Raji (cell line): ENCODE measurements around the gene SLC66A2.

Source experiments
- POLR2A ChIP-seq: IDR thresholded peaks from 2 replicates; pipeline ENCODE4 v1.6.1; 2011; ENCODE audit warnings: low read depth, low read length, control low read depth; ENCODE audit not compliant: insufficient read depth

The SLC66A2 gene

GRCh38 chr18:79935925-79936324 lies 15.5 kb downstream of the SLC66A2 start:
- no peak for TF ChIP-seq POLR2A

DNA sequence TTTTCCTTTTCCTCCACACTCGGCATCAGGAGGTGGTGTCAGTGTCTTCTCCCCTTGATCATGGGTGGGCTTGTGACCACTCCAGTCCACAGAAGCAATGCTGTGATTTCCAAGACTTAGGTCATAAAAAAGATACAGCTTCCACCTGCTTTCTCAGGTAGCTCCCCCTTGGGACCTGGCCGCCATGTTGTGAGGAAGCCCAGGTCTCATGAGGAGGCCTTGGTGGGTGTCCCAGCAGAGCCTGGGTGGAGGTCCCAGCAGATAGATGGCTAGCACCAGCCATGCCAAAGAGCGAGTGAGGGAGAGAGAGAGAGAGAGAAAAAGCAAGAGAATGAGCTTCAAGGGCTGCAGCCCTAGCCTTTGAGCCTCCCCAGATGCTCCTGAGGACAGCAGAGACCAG lies 16.0 kb downstream of the SLC66A2 start:
- TF ChIP-seq POLR2A, result no peak

DNA sequence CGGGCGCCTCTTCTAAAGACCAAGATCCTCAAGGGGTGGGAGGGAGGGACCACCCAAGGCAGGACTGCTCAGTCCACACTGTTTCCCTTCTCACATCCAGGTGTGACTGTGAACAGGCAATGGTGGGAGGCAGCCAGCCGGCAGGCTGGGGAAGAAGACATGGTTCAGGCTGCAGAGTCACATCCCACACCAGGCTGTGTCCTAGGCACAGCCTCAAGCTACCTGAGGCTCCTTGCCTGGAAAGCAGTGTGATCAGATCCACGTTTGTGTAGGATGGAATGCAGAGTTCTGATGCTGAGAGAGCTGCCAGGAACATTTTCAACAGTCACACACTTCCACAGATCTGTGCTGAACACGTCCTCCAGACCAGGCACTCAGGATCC lies 16.4 kb downstream of the SLC66A2 start:
- no peak for TF ChIP-seq POLR2A

DNA sequence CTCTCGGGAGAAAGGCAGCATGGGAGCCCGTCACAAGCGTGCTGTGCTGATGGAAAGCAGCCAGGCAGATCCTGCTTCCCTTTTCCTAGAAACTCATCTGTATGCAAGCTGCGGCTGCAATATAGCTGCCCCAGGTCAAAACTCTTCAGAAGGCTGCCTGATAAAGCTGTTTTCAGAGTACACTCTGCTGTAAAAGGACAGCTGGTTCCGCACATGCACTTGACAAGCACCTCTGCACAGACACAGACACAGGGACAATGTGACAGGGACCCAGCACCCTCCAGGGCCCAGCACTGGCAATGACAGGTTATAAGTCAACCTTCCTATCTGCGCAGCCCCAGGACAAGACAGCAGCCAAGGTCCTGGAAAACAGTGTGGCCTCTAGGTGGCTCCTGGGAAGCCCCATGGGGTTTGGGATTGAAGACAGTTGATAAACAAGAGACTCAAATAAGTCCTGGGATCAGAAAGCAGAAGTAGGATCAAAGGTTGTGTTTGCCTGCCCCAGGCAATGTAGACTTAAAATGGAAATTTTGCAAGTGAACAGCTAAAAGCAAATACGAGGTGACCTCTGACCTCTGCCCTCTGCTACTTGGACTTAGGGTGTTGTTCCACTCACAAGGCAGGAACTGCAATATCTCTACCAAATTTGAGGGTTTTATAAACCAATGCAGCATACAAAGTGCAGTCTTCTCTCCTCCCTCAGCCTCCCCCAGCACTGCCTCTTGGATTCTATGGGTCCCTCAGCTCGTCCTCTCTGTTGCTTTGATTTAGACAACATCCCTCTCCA lies 16.9 kb downstream of the SLC66A2 start:
- TF ChIP-seq POLR2A, result no peak

DNA sequence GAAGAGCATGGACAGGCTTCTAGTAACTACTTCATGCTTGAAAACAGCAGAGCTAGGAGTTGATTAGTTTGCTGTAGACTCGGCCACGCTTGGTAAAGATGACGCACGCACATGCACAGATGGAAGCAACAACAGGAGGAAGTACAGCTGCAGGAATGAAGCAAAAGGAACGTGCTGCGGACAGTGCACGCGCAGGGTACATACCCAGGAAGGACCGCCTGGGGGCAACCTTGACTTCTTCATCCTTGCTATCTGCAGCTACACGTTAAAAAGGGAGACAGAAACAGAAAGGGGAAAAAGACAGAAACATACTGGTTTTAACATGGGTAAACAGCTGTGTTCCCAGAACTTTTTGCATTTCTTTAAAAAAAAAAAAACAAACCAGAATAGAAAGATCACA lies 17.7 kb downstream of the SLC66A2 start:
- no peak for TF ChIP-seq POLR2A

DNA sequence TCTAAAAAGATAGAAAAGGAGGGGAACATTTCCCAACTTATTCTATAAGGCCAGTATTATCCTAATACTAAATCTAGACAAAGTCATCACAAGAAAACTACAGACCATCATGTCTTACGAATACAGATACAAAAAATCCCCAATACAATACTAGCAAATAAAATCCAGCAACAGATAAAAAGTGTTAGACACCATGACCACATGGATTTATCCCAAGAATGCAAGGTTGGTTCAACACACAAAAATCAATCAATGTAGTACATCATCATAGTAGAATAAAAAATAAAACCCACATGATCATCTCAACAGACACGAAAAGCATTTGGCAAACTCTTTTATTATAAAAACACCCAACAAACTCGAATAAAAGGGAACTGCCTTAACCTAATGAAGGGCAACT lies 18.5 kb downstream of the SLC66A2 start:
- TF ChIP-seq POLR2A, result no peak

- TF ChIP-seq POLR2A, result no peak
These were observed 20.0 kb downstream of the SLC66A2 start for GRCh38 chr18:79931475-79931874.

DNA sequence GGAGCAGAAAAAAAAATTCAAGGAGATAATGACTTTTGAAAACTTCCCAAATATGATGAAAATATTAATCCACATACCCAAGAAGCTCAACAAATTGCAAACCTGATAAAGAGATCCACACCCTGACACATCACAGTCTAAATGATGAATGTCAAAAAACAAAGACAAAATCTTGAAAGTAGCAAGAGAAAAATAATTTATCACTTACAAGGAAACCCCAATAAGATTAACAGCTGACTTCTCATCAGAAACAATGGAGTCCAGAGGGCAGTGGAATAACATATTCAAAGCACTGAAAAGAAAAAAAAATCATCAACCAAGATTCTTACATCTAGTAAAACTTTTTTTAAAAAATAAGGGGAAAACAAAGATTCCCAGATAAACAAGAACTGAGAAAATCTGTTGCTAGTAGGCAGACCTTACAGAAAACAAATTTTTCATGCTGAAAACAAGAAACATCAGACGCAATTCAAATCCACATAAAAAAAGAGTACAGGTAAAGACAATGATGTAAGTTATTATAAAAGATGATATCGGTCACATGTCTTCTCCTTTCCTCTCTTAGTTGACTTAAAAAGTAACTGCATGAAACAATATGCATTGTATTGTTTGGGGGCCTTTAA lies 21.3 kb downstream of the SLC66A2 start:
- no peak for TF ChIP-seq POLR2A

DNA sequence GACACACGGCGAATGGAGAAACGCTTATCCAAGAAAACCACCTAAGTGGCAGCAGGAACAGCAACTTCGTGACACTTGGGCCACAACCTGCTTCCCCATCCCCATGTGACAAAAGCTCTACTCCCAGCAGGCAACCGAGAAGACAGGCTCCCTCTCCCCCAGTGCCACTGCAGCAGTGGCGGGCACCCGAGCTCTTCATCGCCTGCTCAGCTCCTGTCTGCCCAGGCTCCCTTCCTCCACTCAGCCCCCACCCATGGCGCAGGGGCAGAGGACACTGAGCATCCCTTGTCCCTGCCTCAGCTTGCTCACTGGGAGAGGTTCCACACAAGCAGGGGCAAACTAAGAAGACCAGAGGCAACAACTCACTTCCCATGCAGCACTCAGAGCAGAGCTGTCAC lies 22.9 kb downstream of the SLC66A2 start:
- TF ChIP-seq POLR2A, result no peak

DNA sequence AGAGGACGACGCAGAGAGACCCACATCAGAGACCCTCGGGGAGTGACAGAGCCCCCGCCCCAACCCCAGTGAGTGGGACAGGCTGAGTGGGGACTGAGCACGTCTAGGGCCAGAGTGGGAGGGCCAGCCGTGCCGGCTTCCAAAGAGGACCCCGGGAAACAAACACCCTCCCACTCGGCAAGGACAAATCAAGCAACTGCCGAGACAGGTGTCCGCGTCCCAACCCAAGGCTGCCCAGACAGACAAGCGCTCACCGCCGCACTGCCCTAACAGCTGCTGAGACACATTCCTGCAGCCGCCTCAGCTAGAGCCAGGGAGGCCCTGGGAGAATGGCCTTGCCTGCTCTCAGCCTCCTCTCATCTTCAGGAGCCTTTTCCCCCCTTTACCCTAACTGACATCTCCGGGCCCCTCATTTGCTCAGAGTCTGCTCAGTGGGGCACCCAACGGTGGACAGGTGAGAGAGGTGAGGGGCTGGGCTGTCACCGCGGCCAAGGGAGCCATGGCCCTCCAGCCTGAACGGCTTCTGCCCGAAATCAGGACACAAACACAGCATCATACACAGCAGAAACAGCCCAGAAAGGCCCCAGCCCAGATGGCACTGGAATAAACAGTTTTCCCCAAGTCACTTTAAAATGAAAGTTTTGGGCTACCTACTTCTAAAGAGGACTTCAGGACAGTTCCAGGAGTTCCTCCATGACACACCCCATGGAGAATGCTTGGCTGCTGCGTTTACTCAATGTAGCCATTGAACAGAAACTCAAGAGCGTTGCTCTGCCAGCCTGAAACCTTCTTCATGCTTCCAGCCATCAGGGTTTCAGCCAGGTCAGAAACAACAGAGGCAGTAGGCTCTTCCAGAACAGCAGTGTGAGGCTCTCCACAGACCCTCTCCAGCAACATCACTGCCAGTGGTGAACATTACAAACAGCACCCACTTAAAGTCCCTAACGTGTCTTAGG lies 23.6 kb downstream of the SLC66A2 start:
- TF ChIP-seq POLR2A, result no peak

DNA sequence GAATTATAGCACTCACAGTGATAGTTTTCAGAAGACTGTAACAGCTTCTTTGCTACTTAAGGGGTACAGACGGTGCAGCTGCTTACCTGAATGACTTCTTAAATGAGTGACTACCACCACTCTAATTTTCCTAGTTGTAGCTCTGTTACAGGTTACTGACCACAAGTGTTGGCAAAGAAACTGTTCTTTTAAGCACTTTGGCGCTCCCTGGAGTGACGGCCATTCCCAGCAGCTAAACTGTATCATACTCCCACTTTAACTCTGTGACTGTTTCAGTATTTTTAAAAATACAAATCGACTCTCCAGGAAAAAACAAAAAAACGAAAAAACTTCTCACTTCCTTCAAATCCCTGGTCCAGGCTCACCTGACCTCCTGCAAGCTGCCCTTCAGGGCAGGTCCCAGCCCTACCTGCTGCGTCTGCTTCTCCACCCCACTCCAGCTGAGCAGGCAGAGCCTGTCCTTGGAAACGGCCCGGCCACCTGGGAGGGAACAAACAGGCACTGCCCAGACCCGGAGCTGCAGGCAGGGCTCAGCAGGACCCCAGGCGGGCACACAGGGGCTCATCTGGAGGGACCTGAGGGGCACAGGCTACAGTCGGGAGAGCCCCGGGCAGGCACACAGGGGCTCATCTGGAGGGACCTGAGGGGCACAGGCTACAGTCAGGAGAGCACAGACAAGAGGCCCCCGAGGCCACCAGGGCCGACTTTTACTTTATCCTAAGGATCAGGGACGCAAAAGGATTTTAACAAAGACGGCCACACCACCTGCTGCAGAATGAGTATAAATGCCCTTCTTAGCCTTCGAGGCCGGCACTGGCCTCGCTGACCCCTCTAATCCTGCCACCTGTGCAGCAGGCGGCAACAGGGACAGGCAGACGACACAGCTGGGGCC lies 24.5 kb downstream of the SLC66A2 start:
- no peak for TF ChIP-seq POLR2A

DNA sequence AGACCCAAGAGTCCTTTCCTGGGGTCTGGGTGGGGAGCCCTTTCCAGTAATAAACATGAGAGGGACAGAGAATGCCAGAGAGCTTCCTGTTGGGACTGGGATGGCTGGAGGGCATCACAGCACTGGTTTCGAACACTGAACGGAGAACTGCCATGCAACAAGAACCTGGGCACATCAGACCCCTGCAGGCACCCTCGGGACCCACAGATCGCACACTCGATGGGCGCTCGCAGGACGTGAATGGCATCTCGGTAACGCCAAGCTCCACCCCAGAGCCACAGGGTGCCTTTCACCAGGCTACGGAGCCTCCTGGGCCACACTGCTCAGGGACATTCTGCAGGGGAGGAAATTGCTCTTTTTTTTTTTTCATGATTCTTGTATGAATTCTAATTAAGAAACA lies 25.1 kb downstream of the SLC66A2 start:
- TF ChIP-seq POLR2A, result no peak

DNA sequence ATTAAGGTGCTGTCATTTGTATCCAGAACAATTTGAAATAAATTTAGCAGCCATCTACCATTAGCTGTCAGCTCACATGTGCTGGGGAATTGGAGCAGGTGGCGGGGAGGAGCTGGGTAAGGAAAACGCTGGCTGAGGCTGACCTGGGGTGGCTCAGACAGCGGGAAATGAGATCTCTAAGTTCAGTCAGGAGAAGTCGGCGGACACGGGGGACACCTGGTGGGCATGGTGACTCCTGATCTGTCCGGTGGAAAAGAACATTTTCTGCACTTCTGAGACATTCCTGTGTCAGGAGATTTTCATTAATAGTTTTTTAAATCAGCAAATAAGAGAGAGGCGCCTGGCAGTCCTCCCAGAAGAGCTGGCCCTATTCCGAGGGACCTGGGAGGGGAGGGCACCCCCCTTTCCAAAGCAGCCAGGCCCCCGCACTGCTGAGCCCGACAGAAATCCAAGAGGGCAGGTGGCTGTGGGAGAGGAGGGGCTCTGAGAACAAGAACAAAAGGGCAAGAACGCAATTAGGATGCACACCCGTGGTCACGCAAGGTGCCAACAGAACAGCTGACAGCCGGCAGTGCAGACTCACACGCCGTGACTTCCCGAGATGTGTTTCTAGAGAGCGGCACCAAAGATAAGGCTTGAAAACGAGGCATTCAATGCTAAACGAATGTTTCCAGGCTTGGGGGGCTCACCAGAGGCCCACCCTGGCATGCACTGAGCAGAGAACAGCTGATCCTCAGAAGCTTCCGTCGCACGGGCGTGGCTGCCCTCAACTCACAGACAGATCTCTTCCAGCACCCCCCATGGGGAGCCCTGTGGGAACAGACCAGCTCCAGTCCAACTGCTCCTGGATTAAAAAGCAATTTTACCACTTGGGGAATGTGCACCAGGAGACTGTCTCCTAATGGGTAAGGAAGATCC lies 26.4 kb downstream of the SLC66A2 start:
- no peak for TF ChIP-seq POLR2A
